Neural cell (in vitro differentiated cells): ENCODE measurements around the gene SERGEF.

Experiments used
- CTCF ChIP-seq: fragments of 450-650 bp; IDR thresholded peaks from 2 replicates; pipeline ENCODE4 v1.5.1; 2014; ENCODE audit warnings: antibody characterized with exemption, mild to moderate bottlenecking, moderate library complexity; ENCODE audit not compliant: poor library complexity, severe bottlenecking
- EP300 ChIP-seq: fragments of 450-650 bp; conservative IDR thresholded peaks from 2 replicates; pipeline ENCODE4 v1.6.1; 2014; ENCODE audit warnings: antibody characterized with exemption, mild to moderate bottlenecking, moderate library complexity; ENCODE audit not compliant: poor library complexity, severe bottlenecking

- TF ChIP-seq EP300, result no peak
- TF ChIP-seq CTCF, result no peak
Measured at GRCh38 chr11:18046116-18046777, 33.4 kb upstream of the SERGEF start, which contains the start of gene TPH1.
